ENCODE results near the gene DNAH14.

DNA sequence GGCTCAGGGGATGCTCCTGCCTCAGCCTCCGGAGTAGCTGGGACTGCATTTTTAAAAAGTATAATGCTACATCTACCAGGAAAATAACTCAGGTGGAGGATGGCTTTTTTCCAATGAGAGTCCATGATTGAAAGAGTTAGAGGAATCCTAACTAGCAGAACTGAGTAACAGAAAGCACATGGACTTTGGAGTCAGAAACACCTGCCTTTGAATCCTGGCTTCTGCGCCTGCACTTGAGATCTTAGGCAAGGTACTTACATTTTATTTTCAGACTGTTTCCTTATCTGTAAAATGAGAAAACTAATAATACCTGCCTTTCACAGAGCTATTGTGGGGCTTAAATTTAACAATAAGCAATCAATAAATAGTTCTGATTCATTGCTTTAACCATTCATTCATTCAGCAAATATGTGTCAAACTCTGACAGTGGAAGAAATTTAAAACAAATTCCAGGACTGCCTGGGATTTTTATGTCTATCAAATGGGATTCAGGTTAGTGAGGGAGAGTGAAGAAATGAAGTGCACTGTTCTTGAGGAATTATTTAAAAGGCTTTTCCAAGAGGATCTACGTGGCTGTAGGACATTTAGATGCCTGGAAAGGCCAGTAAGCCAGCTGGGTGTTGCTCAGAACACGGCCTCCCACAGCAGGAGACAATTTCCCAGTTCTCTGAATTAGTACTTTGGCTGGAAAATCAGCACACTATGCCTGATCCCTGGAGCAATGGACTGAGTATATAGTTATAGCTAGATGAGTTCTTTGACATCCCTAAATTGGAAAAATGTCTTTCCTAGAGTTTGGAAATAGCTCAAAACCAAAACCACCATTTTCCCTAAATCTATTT is 511.1 kb downstream of the DNAH14 start:
- TF ChIP-seq, protein P1, sequence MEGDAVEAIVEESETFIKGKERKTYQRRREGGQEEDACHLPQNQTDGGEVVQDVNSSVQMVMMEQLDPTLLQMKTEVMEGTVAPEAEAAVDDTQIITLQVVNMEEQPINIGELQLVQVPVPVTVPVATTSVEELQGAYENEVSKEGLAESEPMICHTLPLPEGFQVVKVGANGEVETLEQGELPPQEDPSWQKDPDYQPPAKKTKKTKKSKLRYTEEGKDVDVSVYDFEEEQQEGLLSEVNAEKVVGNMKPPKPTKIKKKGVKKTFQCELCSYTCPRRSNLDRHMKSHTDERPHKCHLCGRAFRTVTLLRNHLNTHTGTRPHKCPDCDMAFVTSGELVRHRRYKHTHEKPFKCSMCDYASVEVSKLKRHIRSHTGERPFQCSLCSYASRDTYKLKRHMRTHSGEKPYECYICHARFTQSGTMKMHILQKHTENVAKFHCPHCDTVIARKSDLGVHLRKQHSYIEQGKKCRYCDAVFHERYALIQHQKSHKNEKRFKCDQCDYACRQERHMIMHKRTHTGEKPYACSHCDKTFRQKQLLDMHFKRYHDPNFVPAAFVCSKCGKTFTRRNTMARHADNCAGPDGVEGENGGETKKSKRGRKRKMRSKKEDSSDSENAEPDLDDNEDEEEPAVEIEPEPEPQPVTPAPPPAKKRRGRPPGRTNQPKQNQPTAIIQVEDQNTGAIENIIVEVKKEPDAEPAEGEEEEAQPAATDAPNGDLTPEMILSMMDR (IDR thresholded peaks at IDR 0.05), result no peak
- no peak for TF ChIP-seq POLR2A (IDR thresholded peaks at IDR 0.05)
- no peak for TF ChIP-seq POLR2AphosphoS5 (IDR thresholded peaks at IDR 0.05)
- TF ChIP-seq EP300 (IDR thresholded peaks at IDR 0.05), result no peak
